HUES6 (cell line): ENCODE data around the gene SH3RF1.
"Not testable (repeated sequence)": the region's sequence is repeated elsewhere in the genome, so short reads cannot be mapped to it uniquely, and the experiment has no call there.

Source experiments
- H3K27ac ChIP-seq: 2 replicates; pipeline ENCODE4 v1.7.0; 2013; ENCODE audit warnings: low read depth, mild to moderate bottlenecking, low read length, inconsistent platforms
- H3K27me3 ChIP-seq: 2 replicates; pipeline ENCODE4 v1.6.1; 2013; ENCODE audit warnings: low read length; ENCODE audit not compliant: control insufficient read depth, insufficient read depth
- H3K36me3 ChIP-seq: 2 replicates; pipeline ENCODE4 v1.6.1; 2013; ENCODE audit warnings: low read length; ENCODE audit not compliant: control insufficient read depth, insufficient read depth
- H3K4me1 ChIP-seq: 2 replicates; pipeline ENCODE4 v1.6.1; 2013; ENCODE audit warnings: low read length; ENCODE audit not compliant: control insufficient read depth, insufficient read depth
- H3K4me3 ChIP-seq: 2 replicates; pipeline ENCODE4 v1.5.1; 2013; ENCODE audit warnings: low read depth, low read length
- H3K9ac ChIP-seq: one replicate; pipeline ENCODE4 v1.6.1; 2013; ENCODE audit warnings: mild to moderate bottlenecking, low read length
- H3K9me3 ChIP-seq: 2 replicates; pipeline ENCODE4 v1.6.1; 2013; ENCODE audit warnings: low read depth, low read length; ENCODE audit not compliant: control insufficient read depth, insufficient read depth

The SH3RF1 gene

DNA sequence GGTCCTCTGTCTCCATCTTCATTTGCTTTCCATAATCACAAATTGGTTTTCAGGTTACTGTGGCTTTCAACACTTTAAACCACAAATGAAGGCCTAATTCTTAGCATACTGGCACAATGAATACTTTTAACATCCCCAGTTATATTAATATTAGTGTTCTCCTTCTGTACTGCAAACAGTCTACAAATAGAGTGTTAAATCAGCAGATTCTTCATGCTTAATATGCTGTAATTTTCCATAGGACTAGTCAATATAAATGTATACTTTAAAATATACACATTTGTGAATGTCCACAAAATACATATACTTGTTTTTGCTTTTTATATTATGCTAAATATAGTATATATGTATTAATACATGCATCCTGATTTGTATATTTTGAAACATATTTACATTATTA, 72.6 kb downstream of the SH3RF1 start:
- Histone ChIP-seq H3K4me1 (no peaks in the 10 kb centered on the region; the same call in 1 of the 2 replicates), H3K36me3 (no peaks in the 10 kb centered on the region), H3K9ac (no peak overlapping the region), H3K27me3 (no peaks in the 10 kb centered on the region), H3K27ac (no peak overlapping the region), H3K9me3 (no peaks in the 10 kb centered on the region), H3K4me3 (no peak overlapping the region)

DNA sequence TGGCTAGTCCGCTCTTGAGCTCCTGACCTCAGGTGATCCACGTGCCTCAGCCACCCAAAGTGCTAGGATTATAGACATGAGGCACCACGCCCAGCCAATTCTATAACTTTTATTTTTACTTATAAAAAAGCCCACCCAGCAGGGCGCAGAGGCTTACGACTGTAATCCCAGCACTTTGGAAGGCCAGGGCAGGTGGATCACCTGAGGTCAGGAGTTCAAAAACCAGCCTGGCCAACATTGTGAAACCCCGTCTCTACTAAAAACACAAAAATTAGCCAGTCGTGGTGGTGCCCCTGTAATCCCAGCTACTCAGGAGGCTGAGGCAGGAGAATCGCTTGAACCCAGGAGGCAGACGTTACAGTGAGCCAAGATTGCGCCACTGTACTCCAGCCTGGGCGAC, 73.5 kb downstream of the SH3RF1 start:
- H3K9me3 ChIP-seq, H3K27ac ChIP-seq, H3K4me3 ChIP-seq, H3K36me3 ChIP-seq, H3K9ac ChIP-seq, H3K27me3 ChIP-seq, H3K4me1 ChIP-seq: not testable (repeated sequence)

DNA sequence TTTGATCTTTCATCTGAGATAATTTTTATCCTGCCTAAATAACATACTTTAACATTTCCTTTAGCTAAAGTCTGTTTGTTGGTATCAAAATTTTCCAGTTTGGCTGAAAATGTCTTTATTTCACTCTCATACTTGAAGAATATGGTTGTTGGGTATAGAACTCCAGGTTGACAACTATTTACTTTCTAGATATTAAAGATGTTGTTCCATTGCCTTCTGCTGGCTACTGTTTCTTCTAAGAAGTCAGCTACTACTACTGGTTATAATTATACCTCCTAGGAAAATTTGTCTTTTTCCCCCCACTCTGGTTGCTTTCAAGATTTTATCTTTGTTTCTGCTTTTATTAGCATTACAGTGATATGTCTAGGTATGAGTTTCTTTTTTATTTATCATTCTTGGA, 75.7 kb downstream of the SH3RF1 start:
- H3K27ac ChIP-seq: no peak overlapping the region
- H3K4me3 ChIP-seq: no peak overlapping the region
- no peaks in the 10 kb centered on the region for H3K9me3 ChIP-seq
- no peaks in the 10 kb centered on the region for H3K27me3 ChIP-seq
- H3K4me1 ChIP-seq: no peaks in the 10 kb centered on the region
- H3K9ac ChIP-seq: no peak overlapping the region
- H3K36me3 ChIP-seq: no peaks in the 10 kb centered on the region

DNA sequence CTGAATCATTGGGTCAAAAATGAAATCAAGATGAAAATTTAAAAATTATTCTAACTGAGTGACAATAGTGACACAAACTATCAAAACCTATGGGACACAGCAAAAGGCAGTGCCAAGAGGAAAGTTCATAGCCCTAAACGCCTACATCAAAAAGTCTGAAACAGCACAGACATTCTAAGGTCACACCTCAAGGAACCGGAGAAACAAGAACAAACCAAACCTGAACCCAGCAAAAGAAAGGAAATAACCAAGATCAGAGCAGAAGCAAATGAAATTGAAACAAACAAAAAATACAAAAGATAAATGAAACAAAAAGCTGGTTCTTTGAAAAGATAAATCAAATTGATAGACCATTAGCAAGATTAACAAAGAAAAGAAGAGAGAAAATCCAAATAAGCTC, 80.8 kb downstream of the SH3RF1 start:
- H3K27me3 ChIP-seq, H3K9ac ChIP-seq, H3K36me3 ChIP-seq, H3K4me3 ChIP-seq, H3K9me3 ChIP-seq, H3K27ac ChIP-seq: not testable (repeated sequence)
- peaks cover 14% of the 10 kb centered on the region for H3K4me1 ChIP-seq

DNA sequence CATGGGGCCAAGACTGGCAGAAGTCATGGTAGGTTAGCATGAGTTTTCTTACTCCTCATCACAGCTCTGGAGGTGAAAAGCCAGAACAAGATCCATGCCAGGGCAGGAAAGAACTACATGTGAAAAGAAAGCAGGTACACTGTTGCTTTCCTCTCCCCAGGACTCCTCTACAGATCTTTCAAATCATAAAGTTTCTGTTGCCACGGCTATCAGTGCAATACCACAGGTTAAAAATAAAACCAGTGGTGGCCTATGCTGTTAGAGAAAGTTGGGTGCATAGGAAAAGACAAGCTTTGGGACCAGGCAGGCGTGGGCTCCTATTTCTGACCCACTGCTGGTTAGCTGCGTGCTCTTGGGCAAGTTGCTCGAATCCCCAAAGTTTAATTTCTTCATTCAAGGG, 81.4 kb downstream of the SH3RF1 start:
- no peak overlapping the region for H3K4me3 ChIP-seq
- H3K9ac ChIP-seq: no peak overlapping the region
- no peak overlapping the region for H3K27ac ChIP-seq
- H3K4me1 ChIP-seq: peaks cover 14% of the 10 kb centered on the region
- no peaks in the 10 kb centered on the region for H3K9me3 ChIP-seq
- H3K27me3 ChIP-seq: no peaks in the 10 kb centered on the region
- no peaks in the 10 kb centered on the region for H3K36me3 ChIP-seq

DNA sequence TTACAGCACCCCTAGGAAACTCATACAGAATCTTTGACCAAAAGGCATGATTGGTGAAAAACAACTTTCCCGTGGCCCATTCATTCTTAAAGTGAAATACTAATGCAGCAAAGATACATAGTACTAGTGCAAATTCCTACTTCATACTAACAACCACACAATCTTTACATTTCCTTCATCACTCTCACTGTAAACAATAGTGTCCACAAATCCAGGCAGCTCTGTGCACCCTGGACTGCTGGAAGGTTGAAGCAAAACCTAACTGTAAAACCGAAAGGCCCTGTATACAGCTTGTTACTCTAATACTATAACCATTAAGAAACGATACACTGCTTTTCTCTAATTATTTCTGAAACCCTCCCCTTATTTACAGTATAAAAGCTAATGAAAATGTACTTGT, 82.6 kb downstream of the SH3RF1 start:
- Histone ChIP-seq H3K36me3 (no peaks in the 10 kb centered on the region), H3K27ac (no peak overlapping the region), H3K4me3 (no peak overlapping the region), H3K9me3 (no peaks in the 10 kb centered on the region), H3K27me3 (no peaks in the 10 kb centered on the region), H3K9ac (no peak overlapping the region), H3K4me1 (peaks cover 14% of the 10 kb centered on the region)

DNA sequence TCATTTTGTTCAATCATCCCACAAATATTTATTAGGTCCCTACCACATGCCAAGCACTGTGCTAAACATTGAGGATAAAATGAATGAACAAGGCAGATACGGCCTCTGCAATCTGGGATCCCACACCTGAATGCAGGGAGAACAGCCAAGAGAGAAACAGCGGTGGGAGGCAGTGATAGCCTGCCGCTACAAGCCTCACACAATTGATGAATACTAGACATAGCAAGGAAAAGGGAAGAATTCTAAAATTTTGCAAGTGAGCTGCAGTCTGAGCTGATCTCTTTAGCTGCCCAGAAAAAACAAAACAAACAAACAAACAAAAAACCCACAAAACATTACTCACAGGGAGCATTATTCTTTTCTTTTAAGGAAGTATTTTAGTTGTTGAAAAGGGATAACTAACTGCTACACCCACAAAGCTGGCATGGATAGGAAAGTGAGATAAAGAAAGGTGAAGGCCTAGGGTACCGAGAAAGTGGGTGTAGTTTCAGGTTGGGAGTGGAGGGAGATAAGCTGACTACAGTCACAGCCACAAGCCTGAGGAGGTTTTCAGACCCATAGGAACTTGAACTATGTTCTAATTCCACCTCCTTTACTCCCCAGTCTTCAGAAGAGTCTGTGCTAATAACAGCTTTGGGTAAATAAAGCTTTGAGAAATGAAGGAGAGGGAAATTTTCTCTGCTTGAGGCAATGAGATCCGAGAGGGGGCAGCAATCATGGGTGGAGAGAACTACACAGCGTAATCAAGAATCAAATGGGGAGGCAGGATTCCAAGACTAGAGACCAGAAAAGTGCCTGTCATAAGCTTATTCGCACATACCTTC, 85.4 kb downstream of the SH3RF1 start:
- H3K27ac ChIP-seq: no peak overlapping the region
- no peak overlapping the region for H3K4me3 ChIP-seq
- H3K4me1 ChIP-seq: peaks cover 14% of the 10 kb centered on the region

DNA sequence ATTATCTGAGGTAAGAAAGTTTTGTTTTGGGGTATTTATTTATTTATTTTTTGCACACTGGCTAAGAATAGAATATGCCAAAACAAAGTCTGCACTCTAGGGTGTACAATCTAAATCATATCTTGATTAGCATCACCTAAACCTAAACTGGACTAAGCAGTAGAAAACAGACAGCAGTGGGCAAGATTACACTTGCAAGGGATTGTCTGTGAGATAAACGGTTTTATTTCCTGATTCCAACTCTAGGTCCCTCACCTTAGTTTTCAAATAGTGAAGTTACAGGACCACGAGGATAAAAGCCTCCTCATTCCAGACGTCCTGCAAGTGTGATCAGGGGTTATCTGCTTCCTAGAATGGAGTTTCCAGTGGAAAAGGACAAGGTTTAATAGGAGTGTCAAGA, 86.1 kb downstream of the SH3RF1 start:
- H3K36me3 ChIP-seq: no peaks in the 10 kb centered on the region
- no peak overlapping the region for H3K9ac ChIP-seq
- H3K9me3 ChIP-seq: no peaks in the 10 kb centered on the region
- H3K4me1 ChIP-seq: peaks cover 18% of the 10 kb centered on the region
- H3K27ac ChIP-seq: no peak overlapping the region
- no peaks in the 10 kb centered on the region for H3K27me3 ChIP-seq
- no peak overlapping the region for H3K4me3 ChIP-seq

More for the DNA sequence above, 85.4 kb downstream of the SH3RF1 start:
- Histone ChIP-seq H3K36me3 (no peaks in the 10 kb centered on the region), H3K9ac (no peak overlapping the region), H3K27me3 (no peaks in the 10 kb centered on the region), H3K9me3 (no peaks in the 10 kb centered on the region)

DNA sequence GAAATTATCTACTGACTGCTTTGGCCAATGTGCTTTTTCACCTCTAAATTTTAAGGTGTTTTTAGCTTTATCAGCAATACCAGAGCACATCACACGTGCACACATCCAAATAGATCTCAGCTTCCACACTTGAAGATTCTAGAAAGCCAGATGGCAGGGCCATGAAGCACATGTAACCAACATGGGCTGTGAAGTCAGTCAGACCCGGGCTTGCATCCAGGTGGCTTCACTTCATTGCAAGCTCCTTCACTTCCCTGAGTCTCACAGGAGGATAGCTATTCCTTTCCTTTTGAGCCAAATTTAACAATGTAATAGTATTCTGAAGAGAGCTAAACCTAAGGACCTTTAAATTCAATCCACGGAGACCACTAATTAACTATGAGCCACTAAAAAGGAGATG, 86.5 kb downstream of the SH3RF1 start:
- Histone ChIP-seq H3K36me3 (no peaks in the 10 kb centered on the region), H3K9ac (no peak overlapping the region), H3K27me3 (no peaks in the 10 kb centered on the region), H3K27ac (no peak overlapping the region), H3K4me3 (no peak overlapping the region), H3K9me3 (no peaks in the 10 kb centered on the region), H3K4me1 (peaks cover 15% of the 10 kb centered on the region)

DNA sequence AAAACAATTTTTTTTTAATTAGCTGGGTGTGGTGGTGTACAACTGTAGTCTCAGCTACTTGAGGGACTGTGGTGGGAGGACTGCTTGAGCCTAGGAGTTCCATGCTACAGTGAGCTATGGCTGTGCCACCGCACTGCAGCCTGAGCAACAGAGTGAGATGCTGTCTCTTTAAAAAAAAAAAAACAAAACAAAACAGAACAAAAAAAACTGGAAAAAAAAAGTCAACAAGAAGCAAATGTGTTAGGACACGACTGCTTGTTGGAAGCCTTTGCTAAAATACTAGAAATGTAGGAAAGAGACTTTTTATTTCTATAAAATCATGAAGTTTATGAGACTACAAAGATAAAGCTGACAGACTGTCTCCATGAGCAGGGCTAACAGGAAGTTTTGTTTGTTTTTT, 87.2 kb downstream of the SH3RF1 start:
- H3K4me1 ChIP-seq: peaks cover 11% of the 10 kb centered on the region
- no peaks in the 10 kb centered on the region for H3K27me3 ChIP-seq
- no peak overlapping the region for H3K27ac ChIP-seq
- no peaks in the 10 kb centered on the region for H3K36me3 ChIP-seq
- H3K9ac ChIP-seq: no peak overlapping the region
- H3K4me3 ChIP-seq: no peak overlapping the region
- no peaks in the 10 kb centered on the region for H3K9me3 ChIP-seq

DNA sequence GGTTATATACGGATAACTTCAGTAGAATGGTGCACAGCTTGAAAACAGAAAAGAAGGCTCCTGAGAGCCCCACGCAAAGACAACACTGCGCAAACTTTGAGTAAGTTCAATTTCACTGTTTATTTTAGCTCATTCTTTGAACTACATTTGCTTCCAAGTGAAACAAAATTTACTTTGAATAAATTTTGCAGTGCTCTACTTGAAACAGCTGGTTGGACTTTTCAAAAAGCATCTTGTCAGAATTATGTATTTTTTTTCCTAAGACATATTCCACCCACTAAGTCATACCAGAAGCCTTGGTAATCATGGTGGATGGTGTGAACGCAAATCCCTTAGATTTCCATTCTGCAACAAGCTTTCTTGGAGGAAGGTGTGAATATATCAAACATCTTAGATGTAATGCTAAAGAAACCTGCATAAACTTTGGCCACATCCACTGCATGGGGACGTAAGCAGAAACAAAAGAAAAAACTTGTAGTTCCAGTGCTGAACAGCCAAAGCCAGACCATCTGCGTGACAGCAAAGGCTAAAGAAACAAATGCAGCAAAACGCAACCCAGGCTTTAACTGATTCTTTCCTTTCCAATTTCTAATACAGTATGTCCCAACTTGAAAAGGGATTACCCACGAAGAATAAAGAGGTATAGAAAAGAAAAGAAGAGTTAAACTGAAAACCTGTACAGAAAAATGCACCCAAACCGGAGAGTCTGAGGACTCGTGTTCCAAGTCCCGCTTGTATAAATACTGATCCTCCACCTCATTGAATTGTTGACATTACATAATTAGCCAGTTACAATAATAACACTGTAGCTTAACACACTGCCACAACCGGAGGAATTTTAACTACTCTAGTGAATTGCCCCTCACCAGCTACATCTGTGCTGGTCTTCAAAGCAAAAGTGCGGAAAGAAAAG, 90.9 kb downstream of the SH3RF1 start:
- Histone ChIP-seq H3K27ac (no peak overlapping the region), H3K4me1 (peaks cover 4% of the 10 kb centered on the region; the same call in 1 of the 2 replicates), H3K4me3 (no peak overlapping the region), H3K9ac (no peak overlapping the region), H3K27me3 (no peaks in the 10 kb centered on the region), H3K9me3 (no peaks in the 10 kb centered on the region), H3K36me3 (no peaks in the 10 kb centered on the region)
